8988T (cell line): ENCODE data around the gene TOP1.

Experiments
- DNase-seq: peaks from one replicate; pipeline ENCODE4 v3.0.0; 2011

The TOP1 gene

GRCh38 chr20:41004531-41005360, 23.9 kb upstream of the TOP1 start:
- DNase-seq = no peak

- peak; percentile 37 for DNase-seq
Observed at GRCh38 chr20:41005361-41005729, 23.3 kb upstream of the TOP1 start.

GRCh38 chr20:41006126-41006935, 22.3 kb upstream of the TOP1 start:
- DNase-seq = no peak

- DNase-seq = no peak
Observed at GRCh38 chr20:41006936-41007474, 21.6 kb upstream of the TOP1 start.

- DNase-seq = no peak
Observed at GRCh38 chr20:41007481-41007880, 21.1 kb upstream of the TOP1 start.

GRCh38 chr20:41009946-41010345, 18.7 kb upstream of the TOP1 start:
- no peak for DNase-seq

GRCh38 chr20:41011551-41012067, 17.0 kb upstream of the TOP1 start:
- no peak for DNase-seq

- DNase-seq = no peak
Observed at GRCh38 chr20:41014561-41015088, 14.0 kb upstream of the TOP1 start.

GRCh38 chr20:41017448-41018042, 11.1 kb upstream of the TOP1 start:
- DNase-seq = no peak

- no peak for DNase-seq
Observed at GRCh38 chr20:41018153-41018552, 10.5 kb upstream of the TOP1 start.

- no peak for DNase-seq
Observed at GRCh38 chr20:41023549-41023948, 5.1 kb upstream of the TOP1 start.

- no peak for DNase-seq
Observed at GRCh38 chr20:41027366-41027765, 1.3 kb upstream of the TOP1 start.

GRCh38 chr20:41027872-41028358, 707 bp upstream of the TOP1 start:
- no peak for DNase-seq

GRCh38 chr20:41029150-41029901, 704 bp downstream of the TOP1 start:
- DNase-seq = no peak

GRCh38 chr20:41030061-41030460, 1.4 kb downstream of the TOP1 start:
- no peak for DNase-seq

GRCh38 chr20:41030531-41031242, 2.1 kb downstream of the TOP1 start:
- DNase-seq = no peak

GRCh38 chr20:41031243-41031619, 2.6 kb downstream of the TOP1 start:
- no peak for DNase-seq

GRCh38 chr20:41032271-41032670, 3.6 kb downstream of the TOP1 start:
- no peak for DNase-seq

- DNase-seq = no peak
Observed at GRCh38 chr20:41034239-41034638, 5.6 kb downstream of the TOP1 start.

GRCh38 chr20:41035207-41035606, 6.6 kb downstream of the TOP1 start:
- no peak for DNase-seq

- no peak for DNase-seq
Observed at GRCh38 chr20:41037179-41037578, 8.6 kb downstream of the TOP1 start.
